GM21737 (cell line): Measurements from ENCODE around the gene CIAO2B.
"Not testable (repeated sequence)": the region's sequence is repeated elsewhere in the genome, so short reads cannot be mapped to it uniquely, and the experiment has no call there.

Experiments
- ATAC-seq: cut with Tn5 transposase; IDR thresholded peaks from one replicate; pipeline ENCODE4 v1.9.1; 2021; ENCODE audit warnings: mild to moderate bottlenecking, moderate library complexity; ENCODE audit not compliant: unreplicated experiment

Gene CIAO2B

DNA sequence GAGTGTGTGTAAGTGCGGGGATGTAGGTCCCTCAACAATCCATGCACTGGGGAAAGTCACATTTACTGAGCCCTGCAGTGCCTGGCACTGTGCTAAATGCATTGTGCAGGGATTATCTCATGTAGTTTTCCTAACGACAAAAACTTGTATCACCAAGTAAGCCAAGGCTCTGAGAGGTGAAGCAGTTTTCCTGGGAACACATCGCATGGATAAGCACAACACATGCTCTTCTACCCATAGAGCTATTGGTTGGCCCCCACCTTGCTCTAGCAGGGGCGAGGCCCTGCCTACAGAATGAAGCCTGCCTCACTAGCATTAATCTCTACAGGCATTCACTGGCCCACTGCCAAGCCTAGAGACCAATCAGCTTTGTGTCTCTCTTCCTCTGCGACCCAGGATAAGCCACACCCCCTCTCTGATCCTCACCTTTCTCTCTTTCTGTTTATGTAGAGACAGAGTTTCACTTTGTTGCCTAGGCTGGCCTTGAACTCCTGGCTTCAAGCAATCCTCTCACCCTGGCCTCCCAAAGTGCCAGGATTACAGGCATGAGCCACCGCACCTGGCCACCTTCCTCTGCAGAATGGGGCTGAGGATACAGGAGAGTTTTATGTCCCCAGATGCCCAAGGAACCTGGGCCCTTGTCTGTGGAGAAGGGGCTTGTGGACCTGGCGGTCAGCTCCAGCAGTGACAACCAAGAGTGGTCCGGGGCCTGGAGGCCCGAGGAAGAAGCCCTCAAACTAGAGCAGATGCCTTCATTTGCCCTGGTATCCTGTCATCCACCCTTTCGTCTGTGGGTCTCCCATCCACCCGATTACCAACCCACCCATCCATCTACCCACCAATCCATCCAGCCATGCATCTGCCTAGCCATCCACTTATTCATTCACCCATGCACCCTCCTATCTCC lies 28.3 kb downstream of the CIAO2B start:
- ATAC-seq: no peak

DNA sequence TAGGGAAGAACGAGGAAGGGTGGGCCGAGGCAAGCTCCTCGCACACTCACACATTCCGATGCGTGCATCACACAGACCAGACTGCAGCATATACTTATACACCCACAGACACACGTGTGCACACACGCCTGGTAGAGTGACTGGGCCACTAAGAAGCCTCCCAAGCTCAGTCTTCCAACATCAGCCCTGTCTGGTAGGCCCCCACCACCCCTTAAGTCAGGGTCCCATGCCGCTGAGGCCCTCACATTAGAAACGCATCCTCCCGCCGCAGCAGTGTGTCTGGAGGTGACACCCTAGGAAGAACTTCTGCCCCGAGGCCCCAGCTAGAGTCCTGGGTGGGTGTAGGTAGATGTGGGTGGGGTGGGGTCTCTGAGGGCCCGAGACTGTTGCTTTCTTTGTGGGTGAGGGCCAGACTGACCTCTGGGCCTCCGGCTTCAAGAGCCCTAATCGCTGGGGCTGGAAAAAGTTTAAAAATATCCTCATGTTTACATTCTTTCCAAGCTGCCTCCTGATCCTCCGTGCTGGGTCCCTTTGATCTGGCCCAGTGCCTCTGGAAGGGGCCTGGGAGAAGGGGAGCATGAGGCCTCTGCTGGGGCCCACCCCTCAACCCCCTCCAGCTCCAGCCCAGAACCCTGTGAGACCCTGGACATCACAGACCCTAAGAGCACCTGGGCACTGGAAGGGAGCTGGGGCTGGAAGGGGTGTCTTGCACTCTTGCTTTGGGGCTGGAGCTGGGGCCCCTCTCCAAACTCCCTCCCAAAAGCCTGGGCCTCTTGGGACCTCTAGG lies 29.2 kb downstream of the CIAO2B start:
- ATAC-seq: no peak

DNA sequence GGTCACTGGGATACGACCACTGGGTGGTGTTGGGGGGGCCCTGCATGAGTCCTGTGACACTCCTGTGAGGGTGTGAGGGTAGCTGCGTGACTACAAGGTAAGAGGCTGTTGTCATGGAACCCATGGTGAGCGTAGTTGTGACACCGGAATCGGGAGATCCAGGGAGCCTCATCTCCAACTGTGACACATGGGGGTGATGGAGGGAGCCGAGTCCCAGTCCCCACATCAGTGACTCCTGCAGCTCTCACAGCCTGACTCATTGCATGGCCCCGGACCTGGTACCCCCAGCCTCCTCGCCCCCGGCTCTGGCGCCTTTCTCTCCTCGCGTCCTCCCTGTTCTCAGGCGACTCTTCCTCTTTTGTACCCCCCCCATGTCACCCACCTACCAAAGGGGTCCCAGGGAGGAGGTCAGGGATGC lies 29.8 kb downstream of the CIAO2B start:
- ATAC-seq: no peak

DNA sequence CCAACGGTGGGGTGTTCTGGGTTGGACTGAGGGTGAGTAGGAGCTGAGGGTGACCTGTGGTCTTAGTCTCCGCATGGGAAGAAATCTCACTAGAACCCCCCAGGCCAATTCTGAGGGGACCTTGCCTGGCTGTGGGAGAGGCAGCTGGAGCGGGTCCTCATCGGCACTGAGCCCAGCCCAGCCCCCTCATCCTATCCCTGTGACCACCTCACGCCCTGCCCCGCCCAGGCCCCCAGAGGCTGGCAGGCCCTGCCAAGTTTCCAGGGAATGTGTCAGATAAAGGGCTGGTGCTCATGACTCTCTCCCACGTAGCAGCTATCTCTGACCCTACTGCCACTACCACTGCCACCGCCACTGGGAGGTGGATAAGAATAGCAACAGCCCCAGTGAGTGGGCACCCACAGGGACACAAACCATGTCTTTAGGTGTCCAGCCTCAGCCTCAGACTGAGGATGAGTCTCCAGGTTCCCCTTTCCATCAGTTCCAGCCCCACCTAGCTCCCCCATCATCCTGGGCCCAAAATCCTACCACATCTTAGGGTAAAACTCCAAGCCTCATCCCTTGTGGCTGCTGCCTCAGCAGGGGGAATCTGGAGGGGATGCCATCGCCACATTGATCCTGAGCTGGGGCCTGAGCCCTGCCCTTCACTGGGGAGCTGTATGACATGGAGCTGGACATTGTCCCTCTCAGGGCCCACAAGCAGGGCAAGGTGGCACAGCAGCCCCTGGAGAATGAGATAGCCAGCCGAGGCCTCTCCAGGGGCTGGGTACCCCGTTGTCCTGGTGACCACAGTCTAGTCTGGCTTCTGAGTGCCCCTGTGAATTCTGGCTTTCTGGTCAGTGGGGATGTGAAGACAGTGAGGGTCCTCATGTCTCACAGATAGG lies 30.4 kb downstream of the CIAO2B start:
- no peak for ATAC-seq

DNA sequence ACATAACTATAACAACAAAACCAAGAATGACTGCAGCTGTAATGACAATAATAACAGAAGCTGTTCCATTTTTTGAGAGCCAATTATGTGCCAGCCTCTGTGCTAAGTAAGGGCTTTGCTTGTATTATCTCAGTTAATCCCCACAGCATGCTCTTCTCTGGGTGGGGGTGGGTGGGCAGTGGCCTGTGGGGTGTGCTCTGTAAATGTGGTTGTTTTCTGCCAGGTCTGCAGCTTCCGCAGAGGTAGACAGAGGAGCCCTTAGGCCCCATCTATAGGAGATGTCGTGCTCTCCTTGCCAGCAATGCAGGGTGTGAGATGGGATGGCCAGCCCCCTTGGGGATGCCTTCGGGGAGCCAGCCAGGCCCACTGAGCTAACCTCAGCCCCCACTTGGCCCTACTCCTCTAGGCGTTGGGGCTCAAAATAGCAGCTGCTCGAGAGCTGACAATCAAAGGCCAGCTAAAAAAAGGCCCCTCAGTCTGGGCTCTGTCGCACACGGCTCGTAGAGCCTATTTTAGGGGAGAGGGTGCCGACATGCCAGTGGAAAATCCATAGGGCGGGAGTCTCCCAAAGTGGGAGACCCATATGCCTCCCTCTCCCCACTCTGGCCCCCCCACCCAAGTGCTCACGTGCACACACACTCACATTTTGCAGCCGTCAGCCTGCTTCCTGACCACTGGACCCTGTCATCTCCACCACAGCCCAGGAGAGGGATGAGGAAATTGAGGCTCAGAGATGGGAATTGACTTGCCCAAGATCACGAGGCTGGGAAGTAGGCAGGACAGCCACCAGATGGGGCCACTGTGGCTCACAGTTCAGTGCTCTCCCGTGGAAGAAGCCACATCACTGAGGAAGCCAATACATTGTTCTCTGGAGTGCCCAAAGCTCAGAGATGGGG lies 31.3 kb downstream of the CIAO2B start:
- ATAC-seq: no peak

DNA sequence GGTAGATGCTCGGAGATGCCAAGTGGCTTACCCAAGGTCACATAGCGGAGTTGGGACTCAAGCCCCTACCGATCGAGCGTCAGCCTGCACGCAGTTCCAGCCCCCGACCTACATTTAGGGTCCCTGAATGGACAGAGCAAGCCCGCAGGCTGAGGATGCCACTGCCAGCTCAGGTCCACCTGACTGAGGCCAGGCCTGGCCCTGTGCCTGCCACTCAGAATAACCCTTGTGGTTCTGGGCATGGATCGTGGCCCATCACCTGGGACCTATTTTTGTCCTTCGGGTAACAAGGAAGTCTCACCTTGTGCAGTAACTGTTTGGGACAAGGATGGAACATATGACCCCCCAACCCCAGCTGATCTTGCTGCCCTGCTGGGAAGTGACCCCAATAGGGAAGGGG lies 32.6 kb downstream of the CIAO2B start:
- ATAC-seq: no peak

DNA sequence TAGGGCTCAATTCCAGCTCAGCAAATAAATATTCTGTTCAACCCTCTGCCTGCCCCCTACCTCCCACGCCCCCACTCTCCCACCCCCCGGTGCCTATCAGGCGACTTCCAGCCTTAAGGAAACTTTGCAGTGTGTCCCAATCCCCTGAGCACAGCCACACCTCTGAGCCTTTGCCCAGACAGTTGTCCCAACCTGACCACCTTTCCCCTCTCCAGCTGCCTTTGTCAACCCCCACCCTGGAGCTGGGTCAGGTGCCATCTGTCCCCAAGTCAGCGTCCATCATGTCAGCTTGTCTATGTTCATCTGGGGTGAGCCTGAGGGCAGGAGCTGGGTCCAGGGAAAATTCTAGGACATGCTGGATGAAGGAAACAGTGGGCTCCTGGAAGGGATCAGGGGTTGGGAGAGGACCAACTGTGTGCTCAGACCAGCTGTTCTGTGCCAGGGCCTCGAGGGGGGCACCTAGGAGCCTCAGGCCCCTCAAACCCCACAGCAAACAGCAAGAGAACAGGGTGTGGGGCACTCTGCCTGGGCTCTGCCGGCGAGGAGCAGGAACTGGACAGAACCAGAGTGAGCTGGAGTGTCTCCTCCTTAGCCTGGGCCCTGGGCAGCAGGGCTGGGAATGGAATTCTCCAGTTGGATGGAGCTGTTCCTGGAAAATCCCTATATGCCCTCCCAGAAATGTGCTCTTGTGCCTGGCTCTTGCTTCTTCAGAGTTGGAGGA lies 33.3 kb downstream of the CIAO2B start:
- no peak for ATAC-seq

DNA sequence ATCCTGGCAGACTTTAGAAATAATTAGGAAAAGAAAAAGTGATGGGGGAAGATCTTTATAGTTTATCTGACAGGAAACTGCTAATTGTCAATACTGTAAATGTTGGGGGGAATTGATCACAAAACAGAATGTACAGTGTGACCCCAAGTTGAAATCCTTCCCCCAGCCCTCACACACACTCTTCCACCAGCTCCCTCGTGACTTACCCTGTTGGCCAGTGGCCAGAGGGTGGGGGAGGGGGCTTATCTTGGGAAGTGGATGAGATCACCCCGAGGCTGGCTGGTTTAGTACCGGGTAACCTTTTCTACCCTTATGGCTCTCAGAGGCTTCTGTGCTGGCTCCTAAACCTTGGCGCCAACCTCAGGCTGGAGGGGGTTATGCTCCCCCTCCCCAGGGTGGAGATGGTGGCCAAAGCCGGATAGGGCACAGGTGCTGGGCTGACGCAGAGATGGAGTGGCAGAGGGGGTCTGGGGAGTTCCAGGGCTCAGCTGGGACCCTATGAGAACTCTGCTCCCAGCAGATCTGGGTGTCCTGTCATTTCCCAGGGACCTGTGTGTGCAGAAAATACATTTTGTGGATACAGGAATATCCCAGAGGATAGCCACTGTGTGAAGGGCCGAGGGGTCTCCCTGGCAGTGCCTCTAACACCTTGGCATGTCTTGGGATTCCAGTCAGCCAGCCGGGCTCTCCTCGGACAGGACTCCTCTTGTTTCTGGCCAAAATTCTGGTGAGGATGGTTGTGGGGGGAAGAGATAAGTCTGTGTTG lies 34.1 kb downstream of the CIAO2B start:
- ATAC-seq: no peak

DNA sequence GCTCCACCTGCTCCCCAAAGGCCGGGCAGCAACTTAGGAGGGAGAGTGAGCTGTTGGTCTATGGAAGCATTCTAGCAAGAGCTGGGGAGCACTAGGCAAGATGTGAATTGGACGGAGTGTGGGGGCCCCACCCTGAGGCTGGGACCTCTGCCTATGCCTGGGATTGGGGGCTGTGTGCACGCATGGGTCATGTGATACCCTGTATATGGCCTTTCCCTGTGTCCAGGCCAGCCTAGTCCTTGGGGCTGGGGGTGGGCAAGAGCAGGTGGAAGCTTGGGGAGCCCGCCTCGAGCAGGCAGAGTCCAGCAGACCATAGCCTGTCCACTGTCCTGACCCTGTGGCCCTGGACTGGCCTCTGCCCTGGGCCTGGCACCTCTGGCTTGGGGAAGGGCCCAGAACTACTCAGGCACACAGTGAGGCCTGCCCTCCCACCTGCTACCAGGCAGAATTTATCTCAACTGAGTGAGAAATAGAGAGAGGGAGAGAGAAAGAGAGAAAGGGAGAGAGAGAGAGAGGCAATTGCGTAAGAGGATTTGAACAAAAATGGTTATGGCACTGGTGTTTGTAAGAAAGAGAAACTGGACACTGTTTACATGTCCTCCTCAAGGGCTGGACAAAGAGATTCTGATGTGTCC lies 34.8 kb downstream of the CIAO2B start:
- no peak for ATAC-seq

DNA sequence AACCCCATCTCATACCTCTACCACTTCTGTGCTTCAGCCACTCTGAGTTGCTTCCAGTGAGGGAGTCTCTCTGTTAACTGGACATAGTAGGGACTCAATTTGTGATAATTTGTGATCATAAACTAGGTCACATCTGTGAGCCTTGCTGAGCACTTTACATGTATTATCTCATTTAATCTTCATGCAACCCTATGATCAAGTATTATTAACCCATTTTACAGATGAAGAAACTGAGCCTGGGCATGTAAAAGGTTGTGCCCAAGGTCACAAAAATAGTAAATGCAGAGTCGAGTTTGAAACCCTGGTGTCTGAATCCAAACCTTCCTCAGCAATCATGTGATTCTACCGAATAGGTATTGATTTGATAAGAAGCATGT lies 35.3 kb downstream of the CIAO2B start:
- ATAC-seq: no peak

DNA sequence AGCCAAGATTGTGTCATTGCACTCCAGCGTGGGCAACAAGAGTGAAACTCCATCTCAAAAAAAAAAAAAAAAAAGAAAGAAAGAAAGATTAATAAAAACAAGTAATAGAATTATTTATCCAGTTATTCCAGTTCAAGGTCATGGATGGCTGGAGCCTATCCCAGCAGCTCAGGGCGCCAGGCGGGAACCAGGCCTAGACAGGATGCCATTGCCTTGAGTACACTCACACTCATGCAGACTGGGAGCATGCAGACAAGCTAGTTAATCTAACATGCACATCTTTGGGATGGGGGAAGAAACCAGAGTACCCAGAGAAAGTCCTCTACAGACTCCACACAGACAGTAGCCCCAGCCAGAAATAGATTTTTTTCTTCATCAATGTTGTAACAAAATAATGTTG lies 36.0 kb downstream of the CIAO2B start:
- no peak for ATAC-seq

DNA sequence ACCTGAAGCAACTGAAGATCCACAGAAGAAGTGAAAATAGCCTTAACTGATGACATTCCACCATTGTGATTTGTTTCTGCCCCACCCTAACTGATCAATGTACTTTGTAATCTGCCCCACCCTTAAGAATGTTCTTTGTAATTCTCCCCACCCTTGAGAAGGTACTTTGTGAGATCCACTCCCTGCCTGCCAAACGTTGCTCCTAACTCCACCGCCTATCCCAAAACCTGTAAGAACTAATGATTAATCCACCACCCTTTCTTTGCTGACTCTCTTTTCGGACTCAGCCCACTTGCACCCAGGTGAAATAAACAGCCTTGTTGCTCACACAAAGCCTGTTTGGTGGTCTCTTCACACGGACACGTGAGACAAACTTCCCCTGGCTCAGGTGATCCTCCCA lies 37.5 kb downstream of the CIAO2B start:
- ATAC-seq: not testable (repeated sequence)

DNA sequence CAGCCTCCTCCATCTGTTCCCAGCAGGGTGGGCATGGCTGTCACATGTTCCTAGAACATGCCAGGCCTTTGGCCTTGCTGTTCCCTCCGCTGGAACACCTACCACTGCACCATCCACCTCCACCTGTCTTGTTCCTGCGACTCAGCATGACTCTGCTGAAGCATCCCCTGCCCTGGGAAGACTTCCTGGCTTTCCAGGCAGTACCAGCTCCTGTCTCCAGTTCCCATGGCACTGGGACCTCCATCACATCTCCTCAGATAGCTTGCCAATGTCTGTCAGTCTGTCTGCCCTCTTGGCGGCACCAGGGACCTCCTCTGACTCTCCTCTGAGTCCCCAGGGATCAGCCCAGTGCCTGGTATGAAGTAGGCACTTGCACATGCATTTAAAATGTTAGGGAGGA lies 38.2 kb downstream of the CIAO2B start:
- no peak for ATAC-seq

DNA sequence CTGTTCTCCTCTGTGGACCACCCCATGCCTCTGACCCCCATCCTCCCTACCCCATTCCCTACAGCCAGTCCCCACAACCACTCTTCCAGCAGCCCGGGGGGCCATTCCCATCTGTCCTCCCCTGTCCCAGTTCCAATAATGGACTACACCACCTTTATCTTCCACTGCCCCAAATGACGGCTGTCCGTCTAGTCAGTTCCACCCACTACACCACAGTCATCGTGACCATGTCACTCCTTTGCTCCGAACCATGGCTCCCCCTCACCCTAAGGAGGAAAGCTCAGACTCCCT lies 38.6 kb downstream of the CIAO2B start:
- ATAC-seq: no peak

DNA sequence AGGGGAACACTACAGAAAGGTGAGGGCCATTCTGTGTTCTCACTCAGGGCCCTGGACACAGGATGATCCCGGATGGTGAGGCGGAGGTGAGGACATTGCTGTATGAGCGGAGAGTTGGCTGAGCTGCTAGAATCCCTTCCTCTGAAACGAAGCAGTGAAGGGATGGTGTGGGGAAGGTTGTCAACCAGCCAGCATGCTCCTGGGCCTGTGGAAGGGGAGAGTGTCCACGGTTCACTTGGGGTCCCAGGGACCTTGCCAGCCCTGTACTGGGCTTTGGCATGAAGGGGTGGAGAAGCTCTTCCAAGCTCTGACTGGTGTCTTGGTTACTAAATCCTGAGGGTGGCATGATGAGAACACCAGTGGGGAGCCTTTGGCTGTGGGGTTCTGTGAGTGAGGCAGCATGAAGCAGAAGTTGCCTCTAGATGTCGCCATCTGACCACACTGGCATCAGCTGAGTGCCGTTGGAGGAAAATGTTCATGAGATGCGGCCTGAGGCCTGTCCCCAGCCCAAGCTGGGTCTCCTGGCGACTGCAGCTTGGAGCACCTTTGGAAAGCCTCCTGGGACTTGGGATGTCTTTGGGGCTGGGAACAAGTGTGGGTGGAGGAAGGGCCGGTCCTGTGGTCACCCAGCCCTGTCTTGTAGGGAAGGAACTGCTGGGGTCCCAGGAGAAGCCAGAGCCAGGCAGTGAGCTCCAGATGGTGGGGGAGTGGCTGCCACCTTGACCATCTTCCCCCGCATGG lies 39.1 kb downstream of the CIAO2B start:
- no peak for ATAC-seq

DNA sequence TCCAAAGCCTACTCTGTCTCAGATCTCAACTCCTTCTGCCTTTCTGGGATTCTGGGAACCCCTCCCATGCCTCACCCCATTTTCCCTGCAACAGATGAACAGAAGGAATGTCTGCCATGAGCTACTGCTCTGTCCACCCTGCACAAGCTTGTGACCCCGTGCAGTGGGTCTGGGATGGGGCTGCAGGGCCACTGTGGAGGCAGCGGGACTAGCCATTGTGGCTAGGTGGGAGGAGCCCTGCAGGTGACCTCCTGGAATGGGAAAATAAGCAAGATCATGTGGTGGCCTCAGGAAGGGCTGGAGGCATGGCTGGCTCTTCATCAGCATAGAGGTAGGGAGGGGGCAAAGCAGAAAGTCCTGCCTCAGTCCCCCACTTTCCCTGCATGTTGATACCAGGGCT lies 40.1 kb downstream of the CIAO2B start:
- no peak for ATAC-seq

DNA sequence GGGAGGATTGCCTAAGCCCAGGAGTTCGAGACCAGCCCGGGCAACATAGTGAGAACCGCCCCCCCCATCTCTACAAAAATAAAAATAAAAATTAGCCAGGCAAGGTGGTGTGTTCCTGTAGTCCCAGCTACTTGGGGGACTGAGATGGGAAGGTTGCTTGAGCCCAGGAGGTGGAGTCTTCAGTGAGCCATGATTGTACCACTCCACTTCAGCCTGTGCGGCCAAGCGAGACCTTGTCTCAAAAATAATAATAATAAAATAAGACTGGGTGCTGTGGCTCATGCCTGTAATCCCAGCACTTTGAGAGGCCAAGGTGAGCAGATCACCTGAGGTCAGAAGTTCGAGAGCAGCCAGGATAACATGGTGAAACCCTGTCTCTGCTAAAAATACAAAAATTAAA lies 42.4 kb downstream of the CIAO2B start:
- no peak for ATAC-seq

DNA sequence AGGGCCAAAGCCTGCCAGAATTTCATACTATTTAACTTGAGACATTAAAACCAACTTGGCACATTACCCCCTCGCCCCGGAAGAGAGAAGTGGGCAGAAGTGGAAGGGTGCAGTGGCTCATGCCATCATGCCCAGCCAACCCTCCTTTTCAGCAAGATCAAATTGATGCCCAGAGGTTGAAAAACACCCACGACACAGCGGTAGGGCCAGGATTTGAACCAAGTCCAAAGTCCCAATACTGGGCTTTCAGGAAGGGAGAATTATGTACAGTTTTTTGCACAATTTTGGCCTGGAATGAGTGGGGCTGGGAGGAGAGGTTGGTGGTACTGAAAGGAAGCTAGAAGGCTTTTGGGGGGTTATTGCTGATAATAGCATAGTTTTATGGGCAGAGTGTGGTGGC lies 42.8 kb downstream of the CIAO2B start:
- ATAC-seq: no peak
